ENCODE data around the gene ASMTL.

ASMTL gene

GRCh38 chrX:1354036-1355019 lies 98.4 kb downstream of the ASMTL start:
- TF ChIP-seq TARDBP (IDR thresholded peaks at IDR 0.05): no peak
- no peak for TF ChIP-seq ARNT (IDR thresholded peaks at IDR 0.05)
- no peak for TF ChIP-seq CTBP1 (IDR thresholded peaks at IDR 0.05; ENCODE audit: borderline replicate concordance)
- no peak for TF ChIP-seq BHLHE40 (IDR thresholded peaks at IDR 0.05; ENCODE audit: borderline replicate concordance)
- no peak for TF ChIP-seq FOXK2 (IDR thresholded peaks at IDR 0.05)
- TF ChIP-seq FOXA1 (IDR thresholded peaks at IDR 0.05): no peak
- no peak for TF ChIP-seq NFRKB (IDR thresholded peaks at IDR 0.05)
- TF ChIP-seq PKNOX1 (IDR thresholded peaks at IDR 0.05): no peak
- no peak for TF ChIP-seq SUZ12 (IDR thresholded peaks at IDR 0.05)
- no peak for TF ChIP-seq HDGF (IDR thresholded peaks at IDR 0.05; ENCODE audit: borderline replicate concordance)
- CTCF ChIA-PET: no interaction called here
- POLR2A ChIA-PET: no interaction called here
- DNase-seq (ENCODE audit: extremely low spot score): no peak
